ENCODE measurements around the gene METTL25. TPM values are rescaled to one million over a fixed set of nuclear protein-coding genes. Genes with fewer than 3 reads are reported as not detected.

Gene METTL25
- polyA plus RNA-seq, 1 of the 3 experiments (the other 2 are of a cell fraction), result 3.0 TPM

DNA sequence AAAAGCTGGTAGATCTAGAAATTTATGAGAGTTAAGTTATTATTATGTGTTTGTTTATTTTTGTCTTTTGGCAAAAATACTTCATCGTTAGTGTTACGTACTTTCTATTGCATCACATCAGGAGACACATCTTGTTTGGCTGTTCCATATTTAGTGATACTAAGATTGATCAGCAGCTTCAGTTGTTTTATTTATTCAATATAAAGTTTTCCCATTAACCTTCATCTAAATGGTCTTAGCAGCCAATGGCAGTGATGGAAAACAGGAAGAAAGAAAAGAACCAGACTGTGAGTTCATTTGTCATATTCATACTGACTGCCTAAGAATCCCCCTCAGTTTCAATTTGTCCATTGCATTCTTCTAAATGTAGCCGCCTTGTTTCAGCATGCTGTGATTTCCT is 122.3 kb downstream of the METTL25 start:
- Histone ChIP-seq H2AFZ (ENCODE audit: low read depth) (no peak overlapping the region), H3F3A (replicated peaks; ENCODE audit: insufficient read depth) (peaks cover 8% of the 10 kb centered on the region), H3K79me2 (ENCODE audit: insufficient read depth) (no peaks in the 10 kb centered on the region), H3K36me3 (replicated peaks in 1 of 2; ENCODE audit: control insufficient read depth in 1 of 2, insufficient read depth in 2 of 2, low read length in 1 of 2) (no peaks in the 10 kb centered on the region), H3K27me3 (ENCODE audit: insufficient read depth) (no peaks in the 10 kb centered on the region), H3K4me1 (ENCODE audit: control insufficient read depth in 1 of 2, insufficient read depth in 2 of 2, low read depth in 1 of 2, low read length in 1 of 2) (peaks cover 0 to 6% of the 10 kb centered on the region in 2 experiments; a peak in 2 of 4 replicates), H3K9me2 (no peaks in the 10 kb centered on the region), H3K27ac (ENCODE audit: low read depth in 2 of 2, low read length in 1 of 2) (no peak overlapping the region), H4K20me1 (ENCODE audit: insufficient read depth) (no peaks in the 10 kb centered on the region), H3K9ac (no peak overlapping the region), H3K9me3 (no peaks in the 10 kb centered on the region), H3K4me3 (ENCODE audit: low read depth in 2 of 2, low read length in 1 of 2) (no peak overlapping the region), H3K4me2 (no peak overlapping the region)
- ChIA-PET POLR2A (no interaction called here), CTCF (no interaction called here)
- 97% methylated on average over 3 of the region's 3 CpGs for whole genome bisulfite sequencing (ENCODE audit: low lambda C conversion rate)
- TF ChIP-seq TAF1 (IDR thresholded peaks at IDR 0.05; ENCODE audit: borderline replicate concordance, low read depth, low read length) (no peak), SMC3 (IDR thresholded peaks at IDR 0.05; ENCODE audit: low read depth, low read length) (no peak)
- no peak for DNase-seq

DNA sequence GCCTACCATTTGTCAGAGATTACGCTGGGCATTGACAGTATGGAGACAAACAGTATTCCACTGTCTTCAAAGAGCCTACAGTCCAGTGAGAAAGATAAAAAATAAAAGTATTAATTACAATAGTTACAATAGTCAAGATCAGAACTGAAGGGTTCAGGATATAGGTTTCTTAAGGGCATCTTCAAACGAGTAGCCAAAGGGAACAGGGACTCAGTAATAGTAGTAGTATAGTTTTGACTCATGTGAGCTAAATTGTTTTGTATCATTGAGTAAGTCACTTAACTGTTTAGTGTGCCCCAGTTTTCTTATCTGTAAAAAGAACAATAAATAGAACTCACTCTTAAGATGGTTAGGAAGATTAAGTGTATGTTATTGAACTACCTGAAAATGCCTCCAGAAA is 123.6 kb downstream of the METTL25 start:
- H3K36me3 ChIP-seq (replicated peaks in 1 of 2; ENCODE audit: control insufficient read depth in 1 of 2, insufficient read depth in 2 of 2, low read length in 1 of 2), result no peaks in the 10 kb centered on the region
- 67% methylated on average over 2 of the region's 2 CpGs for WGBS (ENCODE audit: low lambda C conversion rate)
- DNase-seq, result no peak
- H3K4me3 ChIP-seq (ENCODE audit: low read depth in 2 of 2, low read length in 1 of 2), result no peak overlapping the region
- H3K79me2 ChIP-seq (ENCODE audit: insufficient read depth), result no peaks in the 10 kb centered on the region
- no peak overlapping the region for H3K4me2 ChIP-seq
- POLR2A ChIA-PET, result no interaction called here
- H2AFZ ChIP-seq (ENCODE audit: low read depth), result no peak overlapping the region
- H3K9me2 ChIP-seq, result no peaks in the 10 kb centered on the region
- CTCF ChIA-PET, result interaction anchor here (0.5 to 0.6 kb wide), 2 partner anchors 65 to 184 kb away, joined by 3 to 4 read pairs; no protein-coding TSS in a partner anchor
- H3K4me1 ChIP-seq (ENCODE audit: control insufficient read depth in 1 of 2, insufficient read depth in 2 of 2, low read depth in 1 of 2, low read length in 1 of 2), result peaks cover 0 to 6% of the 10 kb centered on the region in 2 experiments; a peak in 2 of 4 replicates
- H3K9me3 ChIP-seq, result no peaks in the 10 kb centered on the region
- no peak overlapping the region for H3K9ac ChIP-seq
- no peak overlapping the region for H3K27ac ChIP-seq (ENCODE audit: low read depth in 2 of 2, low read length in 1 of 2)
- TF ChIP-seq, protein P1, sequence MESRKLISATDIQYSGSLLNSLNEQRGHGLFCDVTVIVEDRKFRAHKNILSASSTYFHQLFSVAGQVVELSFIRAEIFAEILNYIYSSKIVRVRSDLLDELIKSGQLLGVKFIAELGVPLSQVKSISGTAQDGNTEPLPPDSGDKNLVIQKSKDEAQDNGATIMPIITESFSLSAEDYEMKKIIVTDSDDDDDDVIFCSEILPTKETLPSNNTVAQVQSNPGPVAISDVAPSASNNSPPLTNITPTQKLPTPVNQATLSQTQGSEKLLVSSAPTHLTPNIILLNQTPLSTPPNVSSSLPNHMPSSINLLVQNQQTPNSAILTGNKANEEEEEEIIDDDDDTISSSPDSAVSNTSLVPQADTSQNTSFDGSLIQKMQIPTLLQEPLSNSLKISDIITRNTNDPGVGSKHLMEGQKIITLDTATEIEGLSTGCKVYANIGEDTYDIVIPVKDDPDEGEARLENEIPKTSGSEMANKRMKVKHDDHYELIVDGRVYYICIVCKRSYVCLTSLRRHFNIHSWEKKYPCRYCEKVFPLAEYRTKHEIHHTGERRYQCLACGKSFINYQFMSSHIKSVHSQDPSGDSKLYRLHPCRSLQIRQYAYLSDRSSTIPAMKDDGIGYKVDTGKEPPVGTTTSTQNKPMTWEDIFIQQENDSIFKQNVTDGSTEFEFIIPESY (IDR thresholded peaks at IDR 0.05; ENCODE audit: borderline replicate concordance, low read depth), result no peak
- TF ChIP-seq, protein P2, sequence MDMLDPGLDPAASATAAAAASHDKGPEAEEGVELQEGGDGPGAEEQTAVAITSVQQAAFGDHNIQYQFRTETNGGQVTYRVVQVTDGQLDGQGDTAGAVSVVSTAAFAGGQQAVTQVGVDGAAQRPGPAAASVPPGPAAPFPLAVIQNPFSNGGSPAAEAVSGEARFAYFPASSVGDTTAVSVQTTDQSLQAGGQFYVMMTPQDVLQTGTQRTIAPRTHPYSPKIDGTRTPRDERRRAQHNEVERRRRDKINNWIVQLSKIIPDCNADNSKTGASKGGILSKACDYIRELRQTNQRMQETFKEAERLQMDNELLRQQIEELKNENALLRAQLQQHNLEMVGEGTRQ (IDR thresholded peaks at IDR 0.05; ENCODE audit: borderline replicate concordance, low read depth, low read length), result no peak
- TF ChIP-seq MXI1 (IDR thresholded peaks at IDR 0.05; ENCODE audit: low read depth, low read length) (no peak), POLR2AphosphoS5 (IDR thresholded peaks at IDR 0.05; ENCODE audit: low read depth, low read length) (no peak), SMC3 (IDR thresholded peaks at IDR 0.05; ENCODE audit: low read depth, low read length) (no peak)
- no peaks in the 10 kb centered on the region for H3K27me3 ChIP-seq (ENCODE audit: insufficient read depth)
- H3F3A ChIP-seq (replicated peaks; ENCODE audit: insufficient read depth), result peaks cover 5% of the 10 kb centered on the region
- no peaks in the 10 kb centered on the region for H4K20me1 ChIP-seq (ENCODE audit: insufficient read depth)

DNA sequence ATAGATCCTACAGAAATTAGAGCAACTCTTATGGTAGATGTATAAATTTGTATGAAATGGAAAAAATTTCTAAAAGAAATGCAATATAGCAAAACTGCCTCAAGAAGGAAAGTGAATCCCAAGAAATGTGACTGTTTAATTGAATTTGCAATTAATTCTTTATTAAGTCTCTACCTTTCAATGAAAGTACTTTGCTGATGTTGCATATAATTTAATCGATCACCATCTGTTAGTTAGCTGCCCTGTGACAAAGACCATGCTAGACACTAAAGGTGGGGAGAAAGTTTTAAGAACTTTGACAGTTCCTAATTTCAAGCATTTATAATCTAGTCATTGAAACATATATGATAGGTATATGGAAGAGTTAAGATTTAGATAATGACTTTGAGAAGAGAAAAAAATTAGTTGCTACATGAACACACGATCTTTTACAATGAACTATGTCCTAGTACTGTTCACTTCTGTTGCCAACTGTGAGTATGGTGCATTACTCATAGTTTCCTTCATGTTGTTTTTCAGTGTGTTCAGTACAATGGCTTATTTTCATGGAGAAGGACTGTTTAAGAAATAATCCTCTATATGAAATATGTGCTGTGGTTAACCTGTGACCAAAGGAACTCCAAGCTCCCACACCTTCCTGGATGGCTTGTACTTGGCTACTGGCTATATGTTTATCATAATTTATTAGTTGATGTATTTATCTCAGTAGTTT is 128.4 kb downstream of the METTL25 start:
- Histone ChIP-seq H3K4me2 (no peak overlapping the region), H3K27me3 (ENCODE audit: insufficient read depth) (no peaks in the 10 kb centered on the region), H3K9me2 (0 out of 2 replicates have a peak, but pooled peaks cover 4% of the 10 kb centered on the region), H3K9me3 (no peaks in the 10 kb centered on the region), H3K79me2 (ENCODE audit: insufficient read depth) (no peaks in the 10 kb centered on the region), H4K20me1 (ENCODE audit: insufficient read depth) (no peaks in the 10 kb centered on the region), H3K36me3 (replicated peaks in 1 of 2; ENCODE audit: control insufficient read depth in 1 of 2, insufficient read depth in 2 of 2, low read length in 1 of 2) (no peaks in the 10 kb centered on the region), H3F3A (replicated peaks; ENCODE audit: insufficient read depth) (no peaks in the 10 kb centered on the region), H3K27ac (ENCODE audit: low read depth in 2 of 2, low read length in 1 of 2) (no peak overlapping the region), H3K4me1 (ENCODE audit: control insufficient read depth in 1 of 2, insufficient read depth in 2 of 2, low read depth in 1 of 2, low read length in 1 of 2) (no peaks in the 10 kb centered on the region), H3K9ac (no peak overlapping the region), H2AFZ (ENCODE audit: low read depth) (no peak overlapping the region), H3K4me3 (ENCODE audit: low read depth in 2 of 2, low read length in 1 of 2) (no peak overlapping the region)
- CTCF ChIA-PET, result no interaction called here
- WGBS (ENCODE audit: low lambda C conversion rate), result 44% methylated on average over 2 of the region's 2 CpGs
- POLR2A ChIA-PET, result no interaction called here
- TF ChIP-seq POLR2AphosphoS5 (IDR thresholded peaks at IDR 0.05; ENCODE audit: low read depth, low read length) (no peak), FOXM1 (IDR thresholded peaks at IDR 0.05; ENCODE audit: low read depth) (no peak), RXRA (IDR thresholded peaks at IDR 0.05; ENCODE audit: borderline replicate concordance, low read depth) (no peak), MEF2A (IDR thresholded peaks at IDR 0.05; ENCODE audit: borderline replicate concordance, low read depth) (no peak)
- TF ChIP-seq, protein P3, sequence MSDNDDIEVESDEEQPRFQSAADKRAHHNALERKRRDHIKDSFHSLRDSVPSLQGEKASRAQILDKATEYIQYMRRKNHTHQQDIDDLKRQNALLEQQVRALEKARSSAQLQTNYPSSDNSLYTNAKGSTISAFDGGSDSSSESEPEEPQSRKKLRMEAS (IDR thresholded peaks at IDR 0.05; ENCODE audit: low read depth), result no peak
- DNase-seq, result no peak

Data from SK-N-SH (cell line).